Loucy (cell line): ENCODE measurements around the gene ZDHHC7.

ENCODE experiments used
- H2AFZ ChIP-seq: fragments of 200-600 bp; sonication (generic); 2 replicates; pipeline ENCODE4 v1.6.0; 2016; ENCODE audit warnings: antibody characterized with exemption, mild to moderate bottlenecking, low read length, moderate library complexity
- H3F3A ChIP-seq: fragments of 200-600 bp; 2 replicates; pipeline ENCODE4 v1.6.0; 2016; ENCODE audit warnings: antibody characterized with exemption, low read depth, mild to moderate bottlenecking
- H3K27me3 ChIP-seq: fragments of 200-600 bp; sonication (generic); 2 replicates; pipeline ENCODE4 v1.6.1; 2014; ENCODE audit warnings: low read length, mild to moderate bottlenecking; ENCODE audit not compliant: insufficient read depth, poor library complexity, severe bottlenecking
- H3K36me3 ChIP-seq: fragments of 200-600 bp; sonication (generic); 2 replicates; pipeline ENCODE4 v1.6.1; 2016; ENCODE audit warnings: low read length; ENCODE audit not compliant: insufficient read depth
- H3K4me1 ChIP-seq: fragments of 200-600 bp; sonication (generic); 2 replicates; pipeline ENCODE4 v1.5.1; 2014; ENCODE audit warnings: low read length, mild to moderate bottlenecking; ENCODE audit not compliant: insufficient read depth, poor library complexity, severe bottlenecking
- H3K4me2 ChIP-seq: fragments of 200-600 bp; sonication (generic); 2 replicates; pipeline ENCODE4 v1.6.0; 2014; ENCODE audit warnings: antibody characterized with exemption, low read length, low read depth, mild to moderate bottlenecking; ENCODE audit not compliant: poor library complexity, severe bottlenecking
- H3K4me3 ChIP-seq: fragments of 200-600 bp; sonication (generic); 2 replicates; pipeline ENCODE4 v1.5.1; 2014; ENCODE audit warnings: low read length, mild to moderate bottlenecking, mixed read lengths; ENCODE audit not compliant: poor library complexity, severe bottlenecking
- H3K79me2 ChIP-seq: fragments of 200-600 bp; sonication (generic); 2 replicates; pipeline ENCODE4 v1.6.1; 2014; ENCODE audit warnings: low read length; ENCODE audit not compliant: insufficient read depth
- H3K9ac ChIP-seq: fragments of 200-600 bp; sonication (generic); 2 replicates; pipeline ENCODE4 v1.6.0; 2014; ENCODE audit warnings: mild to moderate bottlenecking, low read depth, low read length, moderate library complexity; ENCODE audit not compliant: poor library complexity, severe bottlenecking
- H3K9me2 ChIP-seq: fragments of 200-600 bp; sonication (generic); replicated peaks from 2 replicates; pipeline ENCODE4 v1.6.1; 2016; ENCODE audit warnings: low read depth, low read length, mixed read lengths
- H3K9me3 ChIP-seq: fragments of 200-600 bp; sonication (generic); 2 replicates; pipeline ENCODE4 v1.6.1; 2014; ENCODE audit warnings: mild to moderate bottlenecking, antibody characterized with exemption, low read length, low read depth; ENCODE audit not compliant: insufficient read depth
- H4K20me1 ChIP-seq: fragments of 200-600 bp; sonication (generic); 2 replicates; pipeline ENCODE4 v1.6.0; 2014; ENCODE audit warnings: antibody characterized with exemption, low read length, mild to moderate bottlenecking; ENCODE audit not compliant: insufficient read depth, poor library complexity, severe bottlenecking
- CTCF ChIP-seq: fragments of 200-600 bp; sonication (generic); conservative IDR thresholded peaks from 2 replicates; pipeline ENCODE4 v1.5.1; 2014; ENCODE audit warnings: mild to moderate bottlenecking, antibody characterized with exemption, low read length
- EZH2phosphoT487 ChIP-seq: fragments of 200-600 bp; IDR thresholded peaks from 2 replicates; pipeline ENCODE4 v1.6.1; 2018; ENCODE audit warnings: antibody characterized with exemption, mild to moderate bottlenecking, moderate library complexity, borderline replicate concordance

The ZDHHC7 gene

GRCh38 chr16:85042167-85042526 is 30.8 kb upstream of the ZDHHC7 start:
- H4K20me1 ChIP-seq: no peaks in the 10 kb centered on the region
- no peaks in the 10 kb centered on the region for H3K9me2 ChIP-seq
- no peaks in the 10 kb centered on the region for H3F3A ChIP-seq
- H2AFZ ChIP-seq: no peak overlapping the region
- no peaks in the 10 kb centered on the region for H3K79me2 ChIP-seq
- H3K27me3 ChIP-seq: no peaks in the 10 kb centered on the region
- no peaks in the 10 kb centered on the region for H3K9me3 ChIP-seq
- no peak for TF ChIP-seq CTCF
- TF ChIP-seq EZH2phosphoT487: no peak
- no peak overlapping the region for H3K9ac ChIP-seq
- H3K4me3 ChIP-seq: no peak overlapping the region
- no peaks in the 10 kb centered on the region for H3K4me1 ChIP-seq
- H3K4me2 ChIP-seq: no peak overlapping the region
- H3K36me3 ChIP-seq: no peaks in the 10 kb centered on the region

- Histone ChIP-seq H3K36me3 (no peaks in the 10 kb centered on the region), H3K9me3 (no peaks in the 10 kb centered on the region), H4K20me1 (no peaks in the 10 kb centered on the region), H3K79me2 (no peaks in the 10 kb centered on the region), H3K9ac (no peak overlapping the region), H3K4me3 (no peak overlapping the region), H3K9me2 (no peaks in the 10 kb centered on the region), H3F3A (no peaks in the 10 kb centered on the region), H3K4me2 (no peak overlapping the region), H3K4me1 (no peaks in the 10 kb centered on the region), H3K27me3 (no peaks in the 10 kb centered on the region), H2AFZ (no peak overlapping the region)
- TF ChIP-seq CTCF: no peak
- no peak for TF ChIP-seq EZH2phosphoT487
Observed at GRCh38 chr16:85041219-85042166, 30.2 kb upstream of the ZDHHC7 start.

GRCh38 chr16:85040685-85041084 is 29.4 kb upstream of the ZDHHC7 start:
- no peak overlapping the region for H3K4me3 ChIP-seq
- H3K36me3 ChIP-seq: no peaks in the 10 kb centered on the region
- H3K9ac ChIP-seq: no peak overlapping the region
- no peaks in the 10 kb centered on the region for H3K9me3 ChIP-seq
- TF ChIP-seq CTCF (no peak), EZH2phosphoT487 (no peak)
- no peaks in the 10 kb centered on the region for H3K27me3 ChIP-seq
- H4K20me1 ChIP-seq: no peaks in the 10 kb centered on the region
- H3K4me2 ChIP-seq: no peak overlapping the region
- no peaks in the 10 kb centered on the region for H3F3A ChIP-seq
- no peaks in the 10 kb centered on the region for H3K79me2 ChIP-seq
- no peak overlapping the region for H2AFZ ChIP-seq
- no peaks in the 10 kb centered on the region for H3K9me2 ChIP-seq
- H3K4me1 ChIP-seq: no peaks in the 10 kb centered on the region
